Activated CD8-positive, alpha-beta memory T cell treated with anti-CD3 and anti-CD28 coated beads for 24 hours (primary cell): ENCODE results near the gene GLS2.

Source experiments
- DNase-seq: peaks from one replicate; pipeline ENCODE4 v3.0.0-alpha.2; 2020

Gene GLS2

GRCh38 chr12:56437430-56438176 is 50.4 kb downstream of the GLS2 start:
- DNase-seq, result no peak

GRCh38 chr12:56434828-56435227 is 53.1 kb downstream of the GLS2 start:
- no peak for DNase-seq

GRCh38 chr12:56431850-56432249 is 56.1 kb downstream of the GLS2 start:
- DNase-seq, result no peak

- DNase-seq, result no peak
These were observed 56.7 kb downstream of the GLS2 start for GRCh38 chr12:56431288-56431687.

GRCh38 chr12:56425940-56426438 is 62.0 kb downstream of the GLS2 start:
- DNase-seq, result no peak

GRCh38 chr12:56425193-56425592 is 62.8 kb downstream of the GLS2 start:
- DNase-seq, result no peak
